HG03097 (cell line): ENCODE data around the gene RAB17.

Experiments used
- ATAC-seq: cut with Tn5 transposase; IDR thresholded peaks from one replicate; pipeline ENCODE4 v1.9.1; 2021; ENCODE audit not compliant: unreplicated experiment, low FRiP score

Gene RAB17

GRCh38 chr2:237581326-237581725, 9.2 kb downstream of the RAB17 start:
- no peak for ATAC-seq

- ATAC-seq: no peak
These were observed 12.3 kb downstream of the RAB17 start for GRCh38 chr2:237577956-237578870.

GRCh38 chr2:237577458-237577857, 13.1 kb downstream of the RAB17 start:
- ATAC-seq: no peak

GRCh38 chr2:237576974-237577373, 13.6 kb downstream of the RAB17 start:
- ATAC-seq: no peak

GRCh38 chr2:237575869-237576862, 14.4 kb downstream of the RAB17 start:
- ATAC-seq: no peak

- ATAC-seq: no peak
These were observed 15.4 kb downstream of the RAB17 start for GRCh38 chr2:237574894-237575868.

GRCh38 chr2:237574467-237574866, 16.1 kb downstream of the RAB17 start:
- ATAC-seq: no peak

GRCh38 chr2:237573721-237574415, 16.7 kb downstream of the RAB17 start:
- no peak for ATAC-seq

GRCh38 chr2:237572742-237573101, 17.8 kb downstream of the RAB17 start:
- no peak for ATAC-seq

GRCh38 chr2:237572021-237572741, 18.4 kb downstream of the RAB17 start:
- no peak for ATAC-seq

GRCh38 chr2:237571551-237571950, 19.0 kb downstream of the RAB17 start:
- ATAC-seq: no peak

- no peak for ATAC-seq
These were observed 19.7 kb downstream of the RAB17 start for GRCh38 chr2:237570776-237571335.

- ATAC-seq: no peak
These were observed 20.6 kb downstream of the RAB17 start for GRCh38 chr2:237569896-237570295.

- no peak for ATAC-seq
These were observed 21.5 kb downstream of the RAB17 start for GRCh38 chr2:237569041-237569440.

- no peak for ATAC-seq
These were observed 22.3 kb downstream of the RAB17 start for GRCh38 chr2:237568121-237568660.

GRCh38 chr2:237567276-237568029, 23.1 kb downstream of the RAB17 start:
- no peak for ATAC-seq

GRCh38 chr2:237566401-237567235, 23.9 kb downstream of the RAB17 start, which contains the start of gene PRLH:
Gene PRLH (plus strand): TSS chr2:237566574. CDS start chr2:237566574, 0 bp downstream.
- ATAC-seq: no peak
